ENCODE measurements around the gene CFAP100.

CFAP100 gene

GRCh38 chr3:126358038-126358815, 36.5 kb upstream of the CFAP100 start:
- Histone ChIP-seq H3K4me3 (peak overlapping the region; percentile 99), H3K27ac (peak overlapping the region; percentile 97 to 100)
- TF ChIP-seq CTCF (IDR thresholded peaks at IDR 0.05), result no peak
- DNase-seq (ENCODE audit: low spot score), result no peak

GRCh38 chr3:126358816-126359181, 35.9 kb upstream of the CFAP100 start:
- TF ChIP-seq CTCF (IDR thresholded peaks at IDR 0.05), result no peak
- H3K27ac ChIP-seq, result no peak overlapping the region
- no peak overlapping the region for H3K4me3 ChIP-seq
- no peak for DNase-seq (ENCODE audit: low spot score)

GRCh38 chr3:126360046-126360713, 34.5 kb upstream of the CFAP100 start:
- TF ChIP-seq CTCF (IDR thresholded peaks at IDR 0.05), result no peak
- no peak overlapping the region for H3K4me3 ChIP-seq
- DNase-seq (ENCODE audit: low spot score), result no peak
- no peak overlapping the region for H3K27ac ChIP-seq

GRCh38 chr3:126360714-126361060, 34.0 kb upstream of the CFAP100 start:
- Histone ChIP-seq H3K27ac (no peak overlapping the region), H3K4me3 (no peak overlapping the region)
- no peak for DNase-seq (ENCODE audit: low spot score)
- no peak for TF ChIP-seq CTCF (IDR thresholded peaks at IDR 0.05)

GRCh38 chr3:126361211-126361610, 33.5 kb upstream of the CFAP100 start:
- TF ChIP-seq CTCF (IDR thresholded peaks at IDR 0.05), result no peak
- DNase-seq (ENCODE audit: low spot score), result no peak
- no peak overlapping the region for H3K4me3 ChIP-seq
- H3K27ac ChIP-seq, result no peak overlapping the region

- no peak for DNase-seq (ENCODE audit: low spot score)
- no peak overlapping the region for H3K4me3 ChIP-seq
- no peak for TF ChIP-seq CTCF (IDR thresholded peaks at IDR 0.05)
- no peak overlapping the region for H3K27ac ChIP-seq
Measured at GRCh38 chr3:126364130-126364695, 30.5 kb upstream of the CFAP100 start.

Data from coronary artery (tissue), 2 donors.